Liver (tissue), 9 donors: ENCODE measurements around the gene CARHSP1. TPM values are rescaled to one million over a fixed set of nuclear protein-coding genes. Genes with fewer than 3 reads are reported as not detected.

ENCODE experiments used
- DNase-seq: peaks from one replicate; pipeline ENCODE4 v3.0.0-alpha.2; 2017; ENCODE audit warnings: low spot score
- H3K27ac ChIP-seq, 2 donors: one replicate each; pipeline ENCODE4 v1.7.0; 2013; ENCODE audit warnings: inconsistent platforms in 2 of 2, low read length in 2 of 2, control low read depth in 1 of 2, low read depth in 1 of 2, mild to moderate bottlenecking in 1 of 2
- H3K27me3 ChIP-seq, 4 donors: one replicate each; pipeline versions ENCODE4 v1.6.1 to v1.7.0; 2013; ENCODE audit warnings: low read length in 3 of 4, inconsistent platforms in 1 of 4, mild to moderate bottlenecking in 1 of 4, moderate library complexity in 1 of 4; ENCODE audit not compliant: control insufficient read depth in 4 of 4, insufficient read depth in 4 of 4
- H3K36me3 ChIP-seq, 4 donors: one replicate each; pipeline versions ENCODE4 v1.6.1 to v1.7.0; 2013; ENCODE audit warnings: low read length in 3 of 4, mild to moderate bottlenecking in 3 of 4, low read depth in 1 of 4, moderate library complexity in 1 of 4; ENCODE audit not compliant: control insufficient read depth in 4 of 4, insufficient read depth in 3 of 4
- H3K4me1 ChIP-seq, 4 donors: one replicate each; pipeline versions ENCODE4 v1.6.1 to v1.7.0; 2013; ENCODE audit warnings: low read length in 3 of 4, mild to moderate bottlenecking in 3 of 4, moderate library complexity in 1 of 4; ENCODE audit not compliant: control insufficient read depth in 4 of 4, insufficient read depth in 4 of 4
- H3K4me3 ChIP-seq, 3 donors: one replicate each; pipeline versions ENCODE4 v1.6.1 to v1.7.0; 2013; ENCODE audit warnings: low read length in 3 of 3, control low read depth in 1 of 3, low read depth in 1 of 3, mild to moderate bottlenecking in 1 of 3
- H3K9ac ChIP-seq, 2 donors: one replicate each; pipeline ENCODE4 v1.7.0; 2013; ENCODE audit warnings: low read length in 2 of 2, mild to moderate bottlenecking in 2 of 2, moderate library complexity in 2 of 2, control low read depth in 1 of 2, low read depth in 1 of 2
- H3K9me3 ChIP-seq, 4 donors: one replicate each; pipeline versions ENCODE4 v1.6.1 to v1.7.0; 2013; ENCODE audit warnings: low read length in 3 of 4; ENCODE audit not compliant: control insufficient read depth in 4 of 4
- EGR1 ChIP-seq, 2 donors: IDR thresholded peaks; 2 replicates each; pipeline ENCODE4 v1.6.1; 2016 to 2018; ENCODE audit warnings: antibody characterized with exemption in 2 of 2, low read depth in 2 of 2
- FOXA1 ChIP-seq: IDR thresholded peaks from 2 replicates; pipeline ENCODE4 v1.6.1; 2016; ENCODE audit warnings: antibody characterized with exemption
- FOXA2 ChIP-seq: IDR thresholded peaks from 2 replicates; pipeline ENCODE4 v1.6.1; 2016; ENCODE audit warnings: antibody characterized with exemption
- GABPA ChIP-seq, 2 donors: IDR thresholded peaks in 1 of 2; conservative IDR thresholded peaks in 1 of 2; 2 replicates each; pipeline ENCODE4 v1.6.1; 2016; ENCODE audit warnings: antibody characterized with exemption in 2 of 2, mild to moderate bottlenecking in 1 of 2, moderate library complexity in 1 of 2
- HNF4A ChIP-seq, 2 donors: conservative IDR thresholded peaks; 2 replicates each; pipeline ENCODE4 v1.6.1; 2016; ENCODE audit warnings: antibody characterized with exemption in 2 of 2, mild to moderate bottlenecking in 2 of 2
- HNF4G ChIP-seq: IDR thresholded peaks from 2 replicates; pipeline ENCODE4 v1.6.1; 2016; ENCODE audit warnings: antibody characterized with exemption
- JUND ChIP-seq, 2 donors: IDR thresholded peaks; 2 replicates each; pipeline ENCODE4 v1.6.1; 2016; ENCODE audit warnings: antibody characterized with exemption in 2 of 2
- NR2F2 ChIP-seq: IDR thresholded peaks from 2 replicates; pipeline ENCODE4 v1.6.1; 2016; ENCODE audit warnings: antibody characterized with exemption
- RAD21 ChIP-seq, 2 donors: IDR thresholded peaks; 2 replicates each; pipeline ENCODE4 v1.6.1; 2016; ENCODE audit warnings: antibody characterized with exemption in 2 of 2, mild to moderate bottlenecking in 2 of 2
- RXRA ChIP-seq, 2 donors: IDR thresholded peaks; 2 replicates each; pipeline ENCODE4 v1.6.1; 2017 to 2018; ENCODE audit warnings: antibody characterized with exemption in 2 of 2, mild to moderate bottlenecking in 1 of 2
- SP1 ChIP-seq: IDR thresholded peaks from 2 replicates; pipeline ENCODE4 v1.6.1; 2018; ENCODE audit warnings: antibody characterized with exemption, mild to moderate bottlenecking
- TAF1 ChIP-seq: conservative IDR thresholded peaks from 2 replicates; pipeline ENCODE4 v1.6.1; 2016; ENCODE audit warnings: antibody characterized with exemption, mild to moderate bottlenecking
- YY1 ChIP-seq: IDR thresholded peaks from 2 replicates; pipeline ENCODE4 v1.6.1; 2016; ENCODE audit warnings: antibody characterized with exemption, mild to moderate bottlenecking
- WGBS: extraction: QIAGEN DNeasy Blood & Tissue Kit; methylation state at CpG from one replicate; pipeline ENCODE4 v1.1.7; 2013; 5-methylcytosine and 5-hydroxymethylcytosine counted together
- polyA plus RNA-seq, 2 donors: library from polyadenylated mRNA; stranded (reverse) in 1 of 2; unstranded in 1 of 2; fragments of 200-250 nt in 1 of 2; fragments of >200 nt in 1 of 2; fragmentation: Nextera tagmentation in 1 of 2; extraction: Ambion mirVana in 1 of 2; gene quantifications; one replicate each; pipeline versions ENCODE4 v1.2.1 to v1.2.3, GENCODE V29; 2013 to 2015
- total RNA-seq, 2 donors: library from RNA; depleted of rRNA; stranded (reverse); fragments of >200 nt; gene quantifications; one replicate each; pipeline ENCODE4 v1.2.3, GENCODE V29; 2014
- TF ChIP-seq, protein P1 (sequence below): IDR thresholded peaks from 2 replicates; pipeline ENCODE4 v1.6.1; 2016; ENCODE audit warnings: antibody characterized with exemption
- TF ChIP-seq, protein P2 (sequence below): IDR thresholded peaks from 2 replicates; pipeline ENCODE4 v1.6.1; 2016; ENCODE audit warnings: antibody characterized with exemption
- TF ChIP-seq, protein P3 (sequence below): IDR thresholded peaks from 2 replicates; pipeline ENCODE4 v1.6.1; 2016; ENCODE audit warnings: antibody characterized with exemption, mild to moderate bottlenecking
- TF ChIP-seq, protein P4 (sequence below): IDR thresholded peaks from 2 replicates; pipeline ENCODE4 v1.6.1; 2016; ENCODE audit warnings: antibody characterized with exemption
- TF ChIP-seq, protein P5 (sequence below): fragments of 150-350 bp; IDR thresholded peaks from 2 replicates; pipeline ENCODE4 v1.5.1; 2017; ENCODE audit warnings: improper control_type of control experiment, low read depth, low read length; ENCODE audit not compliant: missing input control
- donor health status: healthy.
- donor health status: healthy.
- donor health status: healthy.
- donor health status: healthy.
- donor health status: healthy.

Gene CARHSP1
- total and polyA plus RNA-seq, 4 donors: 81.2 to 162 (median 119) TPM

DNA sequence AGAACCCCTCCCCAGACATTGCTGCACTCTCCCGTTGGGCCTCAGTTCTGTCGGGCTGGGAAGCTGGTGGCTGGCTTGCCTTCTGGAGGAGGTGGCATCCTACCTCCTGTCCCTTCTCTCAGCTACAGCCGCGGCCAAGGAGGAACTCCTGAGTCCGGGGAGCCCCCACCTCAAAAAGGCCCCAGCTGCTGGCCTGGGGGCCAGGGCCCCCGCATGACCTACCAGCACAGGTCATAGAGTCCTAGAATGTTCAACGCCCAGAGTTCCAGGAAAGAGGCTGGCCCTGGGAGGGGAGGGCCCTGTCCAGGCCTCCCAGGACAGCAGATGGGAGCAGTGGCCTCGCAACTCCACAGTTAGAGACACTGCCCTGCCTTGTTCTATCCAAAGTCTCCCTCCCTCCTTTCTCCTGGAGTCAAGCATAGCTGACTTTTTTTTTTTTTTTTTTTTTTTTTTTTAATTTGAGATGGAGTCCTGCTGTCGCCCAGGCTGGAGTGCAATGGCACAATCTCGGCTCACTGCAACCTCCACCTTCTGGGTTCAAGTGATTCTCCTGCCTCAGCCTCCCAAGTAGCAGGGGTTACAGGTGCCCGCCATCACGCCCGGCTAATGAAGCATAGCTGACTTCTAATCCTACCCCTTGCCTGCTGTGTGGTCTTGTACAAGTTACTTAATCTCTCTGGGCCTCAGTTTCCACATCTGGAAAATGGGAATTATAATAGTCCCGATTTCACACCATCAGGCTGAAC is 7.1 kb downstream of the CARHSP1 start:
- no peak for DNase-seq
- no peaks in the 10 kb centered on the region for H3K9me3 ChIP-seq
- peak overlapping the region; percentile 47 to 54 (median 53) for H3K4me3 ChIP-seq
- TF ChIP-seq NR2F2 (peak; percentile 77), YY1 (peak; percentile 47), FOXA2 (no peak), RAD21 (IDR thresholded peaks at IDR 0.05) (no peak), RXRA (IDR thresholded peaks at IDR 0.05) (peak; percentile 87 to 90), HNF4G (peak; percentile 29), GABPA (IDR thresholded peaks at IDR 0.05 in 1 of 2, conservative IDR thresholded peaks at IDR 0.05 in 1 of 2) (no peak), HNF4A (conservative IDR thresholded peaks at IDR 0.05) (peak; percentile 64 to 68), TAF1 (no peak), JUND (IDR thresholded peaks at IDR 0.05) (no peak), EGR1 (IDR thresholded peaks at IDR 0.05; ENCODE audit: low read depth in 2 of 2) (peak in 1 of 2 donors; percentile 36), FOXA1 (no peak), SP1 (peak; percentile 62)
- TF ChIP-seq, protein P1, sequence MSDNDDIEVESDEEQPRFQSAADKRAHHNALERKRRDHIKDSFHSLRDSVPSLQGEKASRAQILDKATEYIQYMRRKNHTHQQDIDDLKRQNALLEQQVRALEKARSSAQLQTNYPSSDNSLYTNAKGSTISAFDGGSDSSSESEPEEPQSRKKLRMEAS: no peak
- TF ChIP-seq, protein P2, sequence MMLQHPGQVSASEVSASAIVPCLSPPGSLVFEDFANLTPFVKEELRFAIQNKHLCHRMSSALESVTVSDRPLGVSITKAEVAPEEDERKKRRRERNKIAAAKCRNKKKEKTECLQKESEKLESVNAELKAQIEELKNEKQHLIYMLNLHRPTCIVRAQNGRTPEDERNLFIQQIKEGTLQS: no peak
- TF ChIP-seq, protein P3, sequence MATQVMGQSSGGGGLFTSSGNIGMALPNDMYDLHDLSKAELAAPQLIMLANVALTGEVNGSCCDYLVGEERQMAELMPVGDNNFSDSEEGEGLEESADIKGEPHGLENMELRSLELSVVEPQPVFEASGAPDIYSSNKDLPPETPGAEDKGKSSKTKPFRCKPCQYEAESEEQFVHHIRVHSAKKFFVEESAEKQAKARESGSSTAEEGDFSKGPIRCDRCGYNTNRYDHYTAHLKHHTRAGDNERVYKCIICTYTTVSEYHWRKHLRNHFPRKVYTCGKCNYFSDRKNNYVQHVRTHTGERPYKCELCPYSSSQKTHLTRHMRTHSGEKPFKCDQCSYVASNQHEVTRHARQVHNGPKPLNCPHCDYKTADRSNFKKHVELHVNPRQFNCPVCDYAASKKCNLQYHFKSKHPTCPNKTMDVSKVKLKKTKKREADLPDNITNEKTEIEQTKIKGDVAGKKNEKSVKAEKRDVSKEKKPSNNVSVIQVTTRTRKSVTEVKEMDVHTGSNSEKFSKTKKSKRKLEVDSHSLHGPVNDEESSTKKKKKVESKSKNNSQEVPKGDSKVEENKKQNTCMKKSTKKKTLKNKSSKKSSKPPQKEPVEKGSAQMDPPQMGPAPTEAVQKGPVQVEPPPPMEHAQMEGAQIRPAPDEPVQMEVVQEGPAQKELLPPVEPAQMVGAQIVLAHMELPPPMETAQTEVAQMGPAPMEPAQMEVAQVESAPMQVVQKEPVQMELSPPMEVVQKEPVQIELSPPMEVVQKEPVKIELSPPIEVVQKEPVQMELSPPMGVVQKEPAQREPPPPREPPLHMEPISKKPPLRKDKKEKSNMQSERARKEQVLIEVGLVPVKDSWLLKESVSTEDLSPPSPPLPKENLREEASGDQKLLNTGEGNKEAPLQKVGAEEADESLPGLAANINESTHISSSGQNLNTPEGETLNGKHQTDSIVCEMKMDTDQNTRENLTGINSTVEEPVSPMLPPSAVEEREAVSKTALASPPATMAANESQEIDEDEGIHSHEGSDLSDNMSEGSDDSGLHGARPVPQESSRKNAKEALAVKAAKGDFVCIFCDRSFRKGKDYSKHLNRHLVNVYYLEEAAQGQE: peak; percentile 62
- TF ChIP-seq, protein P4, sequence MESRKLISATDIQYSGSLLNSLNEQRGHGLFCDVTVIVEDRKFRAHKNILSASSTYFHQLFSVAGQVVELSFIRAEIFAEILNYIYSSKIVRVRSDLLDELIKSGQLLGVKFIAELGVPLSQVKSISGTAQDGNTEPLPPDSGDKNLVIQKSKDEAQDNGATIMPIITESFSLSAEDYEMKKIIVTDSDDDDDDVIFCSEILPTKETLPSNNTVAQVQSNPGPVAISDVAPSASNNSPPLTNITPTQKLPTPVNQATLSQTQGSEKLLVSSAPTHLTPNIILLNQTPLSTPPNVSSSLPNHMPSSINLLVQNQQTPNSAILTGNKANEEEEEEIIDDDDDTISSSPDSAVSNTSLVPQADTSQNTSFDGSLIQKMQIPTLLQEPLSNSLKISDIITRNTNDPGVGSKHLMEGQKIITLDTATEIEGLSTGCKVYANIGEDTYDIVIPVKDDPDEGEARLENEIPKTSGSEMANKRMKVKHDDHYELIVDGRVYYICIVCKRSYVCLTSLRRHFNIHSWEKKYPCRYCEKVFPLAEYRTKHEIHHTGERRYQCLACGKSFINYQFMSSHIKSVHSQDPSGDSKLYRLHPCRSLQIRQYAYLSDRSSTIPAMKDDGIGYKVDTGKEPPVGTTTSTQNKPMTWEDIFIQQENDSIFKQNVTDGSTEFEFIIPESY: no peak
- TF ChIP-seq, protein P5, sequence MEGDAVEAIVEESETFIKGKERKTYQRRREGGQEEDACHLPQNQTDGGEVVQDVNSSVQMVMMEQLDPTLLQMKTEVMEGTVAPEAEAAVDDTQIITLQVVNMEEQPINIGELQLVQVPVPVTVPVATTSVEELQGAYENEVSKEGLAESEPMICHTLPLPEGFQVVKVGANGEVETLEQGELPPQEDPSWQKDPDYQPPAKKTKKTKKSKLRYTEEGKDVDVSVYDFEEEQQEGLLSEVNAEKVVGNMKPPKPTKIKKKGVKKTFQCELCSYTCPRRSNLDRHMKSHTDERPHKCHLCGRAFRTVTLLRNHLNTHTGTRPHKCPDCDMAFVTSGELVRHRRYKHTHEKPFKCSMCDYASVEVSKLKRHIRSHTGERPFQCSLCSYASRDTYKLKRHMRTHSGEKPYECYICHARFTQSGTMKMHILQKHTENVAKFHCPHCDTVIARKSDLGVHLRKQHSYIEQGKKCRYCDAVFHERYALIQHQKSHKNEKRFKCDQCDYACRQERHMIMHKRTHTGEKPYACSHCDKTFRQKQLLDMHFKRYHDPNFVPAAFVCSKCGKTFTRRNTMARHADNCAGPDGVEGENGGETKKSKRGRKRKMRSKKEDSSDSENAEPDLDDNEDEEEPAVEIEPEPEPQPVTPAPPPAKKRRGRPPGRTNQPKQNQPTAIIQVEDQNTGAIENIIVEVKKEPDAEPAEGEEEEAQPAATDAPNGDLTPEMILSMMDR: no peak
- peak overlapping the region; percentile 86 to 93 for H3K27ac ChIP-seq
- WGBS: 42% methylated on average over 14 of the region's 14 CpGs
- H3K36me3 ChIP-seq: peaks cover 3 to 12% (median 4%) of the 10 kb centered on the region in 4 donors
- H3K4me1 ChIP-seq: peaks cover 29 to 72% (median 57%) of the 10 kb centered on the region in 4 donors
- H3K9ac ChIP-seq: peak overlapping the region in 1 of 2 donors; percentile 9
- H3K27me3 ChIP-seq: no peaks in the 10 kb centered on the region
